ENCODE results near the gene CPM. TPM values are rescaled to one million over a fixed set of nuclear protein-coding genes. Genes with fewer than 3 reads are reported as not detected.
"Not testable (repeated sequence)": the region's sequence is repeated elsewhere in the genome, so short reads cannot be mapped to it uniquely, and the experiment has no call there.

Gene CPM
- total RNA-seq, 6 experiments from 2014 or later = 1.4 to 3.0 (median 2.3) TPM

DNA sequence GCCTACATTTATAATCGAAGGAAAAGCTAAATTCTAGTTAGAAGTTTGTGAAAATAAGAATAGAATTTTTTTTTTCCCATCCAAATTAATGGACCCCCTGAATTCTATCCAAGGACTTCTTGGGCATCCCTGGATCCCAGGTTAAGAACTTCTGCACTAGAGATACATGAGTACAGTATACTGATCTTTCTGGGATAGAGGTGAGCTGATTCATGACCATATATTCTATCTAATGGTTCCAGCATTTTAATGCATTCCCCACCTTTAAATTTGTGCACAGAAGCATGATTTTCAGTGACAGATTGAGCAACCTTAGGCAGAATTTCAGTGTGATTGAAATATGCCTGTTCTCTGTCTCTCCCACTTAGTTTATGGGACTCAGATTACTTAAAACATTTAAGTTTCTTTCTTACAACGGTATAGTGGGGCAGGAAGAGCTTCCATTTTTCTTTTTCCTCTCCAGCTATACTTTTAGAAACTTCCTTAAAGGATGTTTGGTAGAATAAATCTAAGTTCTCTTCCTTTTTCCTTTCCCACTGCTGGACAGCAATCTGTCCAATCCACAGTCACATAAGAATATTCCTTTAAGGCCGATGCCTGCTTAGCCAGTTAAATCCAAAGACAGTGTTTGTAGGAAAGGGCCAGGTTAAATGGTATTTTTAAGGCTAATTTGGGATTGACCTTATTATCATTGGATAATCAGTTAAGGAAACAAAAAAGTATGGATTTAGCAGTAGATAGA is 118.3 kb downstream of the CPM start:
- TF ChIP-seq, protein P1, sequence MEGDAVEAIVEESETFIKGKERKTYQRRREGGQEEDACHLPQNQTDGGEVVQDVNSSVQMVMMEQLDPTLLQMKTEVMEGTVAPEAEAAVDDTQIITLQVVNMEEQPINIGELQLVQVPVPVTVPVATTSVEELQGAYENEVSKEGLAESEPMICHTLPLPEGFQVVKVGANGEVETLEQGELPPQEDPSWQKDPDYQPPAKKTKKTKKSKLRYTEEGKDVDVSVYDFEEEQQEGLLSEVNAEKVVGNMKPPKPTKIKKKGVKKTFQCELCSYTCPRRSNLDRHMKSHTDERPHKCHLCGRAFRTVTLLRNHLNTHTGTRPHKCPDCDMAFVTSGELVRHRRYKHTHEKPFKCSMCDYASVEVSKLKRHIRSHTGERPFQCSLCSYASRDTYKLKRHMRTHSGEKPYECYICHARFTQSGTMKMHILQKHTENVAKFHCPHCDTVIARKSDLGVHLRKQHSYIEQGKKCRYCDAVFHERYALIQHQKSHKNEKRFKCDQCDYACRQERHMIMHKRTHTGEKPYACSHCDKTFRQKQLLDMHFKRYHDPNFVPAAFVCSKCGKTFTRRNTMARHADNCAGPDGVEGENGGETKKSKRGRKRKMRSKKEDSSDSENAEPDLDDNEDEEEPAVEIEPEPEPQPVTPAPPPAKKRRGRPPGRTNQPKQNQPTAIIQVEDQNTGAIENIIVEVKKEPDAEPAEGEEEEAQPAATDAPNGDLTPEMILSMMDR (IDR thresholded peaks at IDR 0.05) = no peak
- Mint-ChIP-seq H3K36me3 (ENCODE audit: low read depth) (peaks cover 64% of the 10 kb centered on the region), H3K27me3 (ENCODE audit: insufficient read depth) (peaks cover 6% of the 10 kb centered on the region), H3K9me3 (peaks cover 15% of the 10 kb centered on the region), H3K4me3 (peak overlapping the region; percentile 11; the same call in 1 of the 2 replicates), H3K27ac (peak overlapping the region; percentile 26), H3K4me1 (ENCODE audit: low read depth) (peaks cover 48% of the 10 kb centered on the region)
- no peak for DNase-seq

DNA sequence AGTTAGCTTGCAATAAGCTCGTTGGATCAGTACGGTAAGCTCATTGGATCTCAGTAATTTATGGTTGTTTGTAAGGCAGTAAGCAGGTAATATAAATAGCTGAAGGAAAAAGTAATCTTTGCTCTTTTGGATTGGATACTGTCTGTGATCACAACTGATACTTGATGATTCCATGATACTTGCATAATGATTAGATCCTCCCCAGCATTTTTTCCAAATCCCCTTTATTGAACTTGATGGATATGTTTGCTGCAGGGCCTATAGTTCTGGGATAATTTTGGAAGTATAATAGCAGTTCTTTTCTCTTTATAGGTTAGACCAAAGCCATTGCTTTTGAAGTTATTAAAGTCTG is 119.8 kb downstream of the CPM start:
- H3K9me3 Mint-ChIP-seq = peaks cover 26% of the 10 kb centered on the region
- H3K36me3 Mint-ChIP-seq (ENCODE audit: low read depth) = peaks cover 69% of the 10 kb centered on the region
- H3K27ac Mint-ChIP-seq = peak overlapping the region; percentile 29; the same call in 1 of the 2 replicates
- peaks cover 10% of the 10 kb centered on the region for H3K27me3 Mint-ChIP-seq (ENCODE audit: insufficient read depth)
- H3K4me1 Mint-ChIP-seq (ENCODE audit: low read depth) = peaks cover 48% of the 10 kb centered on the region
- peak overlapping the region; percentile 95 for H3K4me3 Mint-ChIP-seq
- DNase-seq = no peak
- TF ChIP-seq, protein P1 (IDR thresholded peaks at IDR 0.05) = no peak

DNA sequence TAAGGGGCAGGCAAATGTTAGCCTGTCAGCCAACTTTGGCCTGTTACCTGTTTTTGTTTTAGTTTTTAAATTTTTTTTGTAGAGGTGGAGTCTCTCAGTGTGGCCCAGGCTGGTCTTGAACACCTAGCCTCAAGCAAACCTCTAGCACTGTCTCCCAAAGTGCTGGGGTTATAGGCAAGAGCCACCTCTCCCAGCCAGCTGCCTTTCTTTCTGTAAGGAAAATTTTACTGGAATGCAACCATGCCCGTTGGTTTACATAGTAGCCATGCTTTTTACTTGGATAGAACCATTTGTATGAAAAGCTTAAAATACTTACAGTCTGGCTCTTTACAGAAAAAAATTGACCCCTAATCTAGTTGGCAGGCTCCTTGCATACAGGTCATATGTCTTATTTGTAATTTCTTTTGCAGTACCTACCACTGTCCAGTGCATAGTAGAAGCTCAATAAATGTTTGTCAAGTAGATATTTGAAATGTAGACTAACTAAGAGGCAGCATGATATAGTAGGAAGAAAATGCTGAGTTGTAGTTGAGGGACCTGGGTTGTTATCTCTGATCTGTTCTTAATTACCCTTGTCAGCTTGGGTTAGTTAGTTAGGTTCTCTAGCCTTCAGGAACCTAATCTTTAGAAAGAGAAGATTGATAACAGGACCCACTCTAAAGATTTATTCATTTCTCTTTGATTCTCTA is 120.3 kb downstream of the CPM start:
- H3K36me3 Mint-ChIP-seq (ENCODE audit: low read depth) = peaks cover 69% of the 10 kb centered on the region
- no peak for DNase-seq

GRCh38 chr12:68811573-68811972 is 121.4 kb downstream of the CPM start:
- DNase-seq = not testable (repeated sequence)
- peaks cover 62% of the 10 kb centered on the region for H3K36me3 Mint-ChIP-seq (ENCODE audit: low read depth)
- peaks cover 53% of the 10 kb centered on the region for H3K4me1 Mint-ChIP-seq (ENCODE audit: low read depth)
- H3K27me3 Mint-ChIP-seq (ENCODE audit: insufficient read depth) = peaks cover 11% of the 10 kb centered on the region
- peak overlapping the region; percentile 56; the same call in 1 of the 2 replicates for H3K27ac Mint-ChIP-seq
- peak overlapping the region; percentile 95 for H3K4me3 Mint-ChIP-seq
- peaks cover 26% of the 10 kb centered on the region for H3K9me3 Mint-ChIP-seq

More for the DNA sequence above, 120.3 kb downstream of the CPM start:
- Mint-ChIP-seq H3K27me3 (ENCODE audit: insufficient read depth) (peaks cover 10% of the 10 kb centered on the region), H3K4me3 (peak overlapping the region; percentile 95), H3K27ac (peak overlapping the region; percentile 16; the same call in 1 of the 2 replicates), H3K4me1 (ENCODE audit: low read depth) (peaks cover 48% of the 10 kb centered on the region), H3K9me3 (peaks cover 26% of the 10 kb centered on the region)
- TF ChIP-seq, protein P1 (IDR thresholded peaks at IDR 0.05) = no peak

GRCh38 chr12:68810027-68810389 is 123.0 kb downstream of the CPM start:
- H3K4me3 Mint-ChIP-seq = peak overlapping the region; percentile 95
- peaks cover 57% of the 10 kb centered on the region for H3K4me1 Mint-ChIP-seq (ENCODE audit: low read depth)
- H3K9me3 Mint-ChIP-seq = peaks cover 26% of the 10 kb centered on the region
- H3K27me3 Mint-ChIP-seq (ENCODE audit: insufficient read depth) = peaks cover 11% of the 10 kb centered on the region
- H3K36me3 Mint-ChIP-seq (ENCODE audit: low read depth) = peaks cover 53% of the 10 kb centered on the region
- not testable (repeated sequence) for DNase-seq
- peak overlapping the region; percentile 99 for H3K27ac Mint-ChIP-seq

DNA sequence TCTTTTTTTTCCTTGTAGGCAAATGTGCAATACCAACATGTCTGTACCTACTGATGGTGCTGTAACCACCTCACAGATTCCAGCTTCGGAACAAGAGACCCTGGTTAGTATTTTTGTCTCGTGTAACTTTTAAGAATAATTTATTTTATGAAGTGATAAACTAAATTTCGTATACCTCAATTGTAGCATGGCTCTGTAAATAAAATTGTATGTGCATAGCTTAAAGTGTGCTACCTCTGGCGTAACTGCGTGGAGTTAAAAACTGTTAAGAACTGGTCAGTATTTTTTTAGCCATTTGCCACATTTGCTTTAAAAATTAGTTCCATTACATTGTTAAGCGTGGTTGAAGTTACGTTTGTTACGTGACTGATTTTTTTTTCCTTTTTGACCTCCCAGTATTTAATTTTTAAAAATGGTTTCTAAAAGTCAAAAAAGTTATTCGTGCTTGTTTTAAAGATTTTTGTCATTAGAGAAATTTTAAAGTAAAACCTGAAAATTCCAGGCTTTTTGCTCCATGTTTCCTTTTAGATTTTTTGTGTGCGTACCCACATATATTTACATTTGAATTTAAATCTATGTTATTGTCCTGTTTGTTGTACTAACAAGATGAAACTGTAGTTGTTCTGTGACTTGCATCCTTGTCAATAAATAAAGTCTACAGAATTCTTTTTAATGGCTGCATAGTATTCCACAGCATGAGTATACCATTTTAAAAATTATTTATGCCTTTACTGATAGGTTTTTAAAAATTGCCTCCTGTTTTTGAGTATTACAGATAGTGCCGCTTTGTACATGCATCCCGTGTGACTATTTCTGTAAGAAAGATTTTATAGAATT is 123.6 kb downstream of the CPM start:
- peak overlapping the region; percentile 99 for H3K27ac Mint-ChIP-seq
- peaks cover 26% of the 10 kb centered on the region for H3K9me3 Mint-ChIP-seq
- peaks cover 47% of the 10 kb centered on the region for H3K36me3 Mint-ChIP-seq (ENCODE audit: low read depth)
- peak overlapping the region; percentile 95 for H3K4me3 Mint-ChIP-seq
- peaks cover 11% of the 10 kb centered on the region for H3K27me3 Mint-ChIP-seq (ENCODE audit: insufficient read depth)
- H3K4me1 Mint-ChIP-seq (ENCODE audit: low read depth) = peaks cover 52% of the 10 kb centered on the region
- TF ChIP-seq, protein P1 (IDR thresholded peaks at IDR 0.05) = no peak
- no peak for DNase-seq
